ENCODE results near the gene OVCA2.

OVCA2 gene

DNA sequence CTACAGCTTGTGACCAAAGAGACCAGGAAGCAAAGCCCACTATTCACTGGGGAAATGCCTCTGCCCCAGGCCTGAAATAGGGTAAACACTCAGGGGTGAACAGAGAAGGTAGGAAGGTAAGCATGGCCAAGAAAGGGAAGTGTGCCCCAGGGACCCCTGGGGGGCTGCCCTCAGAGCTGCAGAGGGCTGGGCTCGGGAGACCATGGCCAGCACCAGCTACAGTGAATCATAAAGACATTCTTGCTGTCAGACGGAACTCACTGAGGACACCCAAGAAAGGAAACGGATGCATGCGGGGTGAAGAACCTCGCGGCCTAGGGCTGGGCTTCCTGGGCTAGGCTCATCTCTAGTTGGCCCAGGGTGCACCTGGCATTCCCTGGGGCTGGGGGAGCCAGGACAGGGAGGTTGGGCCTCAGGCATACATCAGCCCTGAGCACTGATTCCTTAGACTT lies 22.7 kb downstream of the OVCA2 start:
- Histone ChIP-seq H2AFZ (ENCODE audit: low read depth) (no peak overlapping the region), H3K4me2 (no peak overlapping the region), H3K4me1 (ENCODE audit: low read depth, poor library complexity, severe bottlenecking) (peaks cover 16% of the 10 kb centered on the region), H3K36me3 (ENCODE audit: insufficient read depth) (no peaks in the 10 kb centered on the region), H3K4me3 (IDR thresholded peaks at IDR 0.05; ENCODE audit: insufficient read depth, low read depth, low read length) (no peak overlapping the region), H3K27ac (no peak overlapping the region), H4K20me1 (ENCODE audit: insufficient read depth) (no peaks in the 10 kb centered on the region), H3K9ac (no peak overlapping the region), H3K27me3 (ENCODE audit: insufficient read depth, low read depth) (no peaks in the 10 kb centered on the region), H3K79me2 (ENCODE audit: insufficient read depth, low read depth) (no peaks in the 10 kb centered on the region)
- TF ChIP-seq, protein P1, sequence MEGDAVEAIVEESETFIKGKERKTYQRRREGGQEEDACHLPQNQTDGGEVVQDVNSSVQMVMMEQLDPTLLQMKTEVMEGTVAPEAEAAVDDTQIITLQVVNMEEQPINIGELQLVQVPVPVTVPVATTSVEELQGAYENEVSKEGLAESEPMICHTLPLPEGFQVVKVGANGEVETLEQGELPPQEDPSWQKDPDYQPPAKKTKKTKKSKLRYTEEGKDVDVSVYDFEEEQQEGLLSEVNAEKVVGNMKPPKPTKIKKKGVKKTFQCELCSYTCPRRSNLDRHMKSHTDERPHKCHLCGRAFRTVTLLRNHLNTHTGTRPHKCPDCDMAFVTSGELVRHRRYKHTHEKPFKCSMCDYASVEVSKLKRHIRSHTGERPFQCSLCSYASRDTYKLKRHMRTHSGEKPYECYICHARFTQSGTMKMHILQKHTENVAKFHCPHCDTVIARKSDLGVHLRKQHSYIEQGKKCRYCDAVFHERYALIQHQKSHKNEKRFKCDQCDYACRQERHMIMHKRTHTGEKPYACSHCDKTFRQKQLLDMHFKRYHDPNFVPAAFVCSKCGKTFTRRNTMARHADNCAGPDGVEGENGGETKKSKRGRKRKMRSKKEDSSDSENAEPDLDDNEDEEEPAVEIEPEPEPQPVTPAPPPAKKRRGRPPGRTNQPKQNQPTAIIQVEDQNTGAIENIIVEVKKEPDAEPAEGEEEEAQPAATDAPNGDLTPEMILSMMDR (conservative IDR thresholded peaks at IDR 0.05; ENCODE audit: low read depth, low read length) = no peak

DNA sequence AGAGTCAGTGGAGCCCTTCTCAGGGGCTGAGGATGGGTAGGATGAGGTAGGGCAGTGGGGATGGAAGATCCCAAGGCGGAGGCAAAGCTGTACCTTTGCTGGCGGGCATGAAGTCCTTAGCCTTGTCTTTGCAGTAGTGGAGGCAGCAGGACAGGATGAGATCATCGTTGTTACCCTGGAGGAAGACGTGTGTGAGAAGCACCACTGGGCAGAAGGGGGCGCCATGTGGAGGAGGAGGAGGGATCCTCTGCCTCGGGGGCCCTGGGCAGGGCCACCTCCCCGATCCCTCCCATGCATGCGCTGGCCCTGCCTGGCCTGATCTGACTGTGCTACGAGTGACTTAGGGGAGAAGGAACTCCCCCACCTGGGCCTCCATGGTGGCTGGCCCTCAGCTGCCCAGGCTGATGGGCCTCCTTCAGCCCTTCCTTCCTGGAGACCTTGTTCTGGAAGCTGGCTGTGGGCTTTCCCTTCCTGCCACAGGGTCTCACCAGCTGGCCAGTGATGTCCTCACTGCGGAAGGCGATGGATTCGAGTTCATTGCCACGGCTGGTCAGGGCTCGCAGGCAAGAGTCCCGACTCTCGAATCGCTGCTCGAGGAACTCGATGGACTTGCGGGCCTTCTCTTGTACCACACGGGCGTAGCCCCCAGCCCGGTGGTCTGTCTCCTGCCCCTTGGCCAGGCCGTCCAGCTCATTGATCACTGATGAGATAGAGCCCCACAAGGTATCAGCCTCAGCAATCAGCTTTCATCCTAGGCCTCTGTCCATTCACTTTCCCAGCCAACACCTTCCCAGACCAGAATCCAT lies 23.4 kb downstream of the OVCA2 start:
- H3K27ac ChIP-seq = no peak overlapping the region
- H3K9ac ChIP-seq = no peak overlapping the region
- H3K4me2 ChIP-seq = no peak overlapping the region

DNA sequence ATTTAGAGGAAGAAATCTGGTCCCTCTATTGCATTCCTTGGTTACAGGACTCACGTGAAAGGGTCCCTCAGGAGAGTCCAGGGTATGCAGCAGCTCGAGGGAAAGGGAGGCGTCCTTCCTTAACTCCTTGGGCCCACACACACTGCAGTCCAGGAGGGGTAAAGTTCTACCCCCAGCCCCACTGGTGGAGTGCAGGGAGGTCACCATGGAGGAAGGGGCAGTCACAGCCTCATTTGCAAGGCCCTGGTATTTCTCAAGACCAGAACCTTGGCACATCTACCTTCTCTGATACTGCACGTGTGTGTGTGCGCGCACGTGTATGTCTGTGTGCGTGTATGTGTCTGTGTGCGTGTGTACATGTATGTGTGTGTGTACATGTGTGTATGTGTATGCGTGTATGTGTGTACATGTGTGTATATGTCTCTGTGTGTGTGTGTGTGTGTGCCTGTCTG lies 24.2 kb downstream of the OVCA2 start:
- Histone ChIP-seq H3K9ac (no peak overlapping the region), H3K4me2 (no peak overlapping the region), H3K4me3 (IDR thresholded peaks at IDR 0.05; ENCODE audit: insufficient read depth, low read depth, low read length) (no peak overlapping the region), H3K27ac (no peak overlapping the region), H2AFZ (ENCODE audit: low read depth) (no peak overlapping the region), H3K4me1 (ENCODE audit: low read depth, poor library complexity, severe bottlenecking) (peaks cover 28% of the 10 kb centered on the region), H3K27me3 (ENCODE audit: insufficient read depth, low read depth) (no peaks in the 10 kb centered on the region), H4K20me1 (ENCODE audit: insufficient read depth) (no peaks in the 10 kb centered on the region), H3K36me3 (ENCODE audit: insufficient read depth) (no peaks in the 10 kb centered on the region), H3K79me2 (ENCODE audit: insufficient read depth, low read depth) (no peaks in the 10 kb centered on the region)
- TF ChIP-seq, protein P1 (conservative IDR thresholded peaks at IDR 0.05; ENCODE audit: low read depth, low read length) = no peak

More for the DNA sequence above, 23.4 kb downstream of the OVCA2 start:
- H3K27me3 ChIP-seq (ENCODE audit: insufficient read depth, low read depth) = no peaks in the 10 kb centered on the region
- peaks cover 22% of the 10 kb centered on the region for H3K4me1 ChIP-seq (ENCODE audit: low read depth, poor library complexity, severe bottlenecking)
- H3K36me3 ChIP-seq (ENCODE audit: insufficient read depth) = no peaks in the 10 kb centered on the region
- no peak overlapping the region for H2AFZ ChIP-seq (ENCODE audit: low read depth)
- H3K79me2 ChIP-seq (ENCODE audit: insufficient read depth, low read depth) = no peaks in the 10 kb centered on the region
- TF ChIP-seq, protein P1 (conservative IDR thresholded peaks at IDR 0.05; ENCODE audit: low read depth, low read length) = peak; percentile 30
- H4K20me1 ChIP-seq (ENCODE audit: insufficient read depth) = no peaks in the 10 kb centered on the region
- H3K4me3 ChIP-seq (IDR thresholded peaks at IDR 0.05; ENCODE audit: insufficient read depth, low read depth, low read length) = no peak overlapping the region

DNA sequence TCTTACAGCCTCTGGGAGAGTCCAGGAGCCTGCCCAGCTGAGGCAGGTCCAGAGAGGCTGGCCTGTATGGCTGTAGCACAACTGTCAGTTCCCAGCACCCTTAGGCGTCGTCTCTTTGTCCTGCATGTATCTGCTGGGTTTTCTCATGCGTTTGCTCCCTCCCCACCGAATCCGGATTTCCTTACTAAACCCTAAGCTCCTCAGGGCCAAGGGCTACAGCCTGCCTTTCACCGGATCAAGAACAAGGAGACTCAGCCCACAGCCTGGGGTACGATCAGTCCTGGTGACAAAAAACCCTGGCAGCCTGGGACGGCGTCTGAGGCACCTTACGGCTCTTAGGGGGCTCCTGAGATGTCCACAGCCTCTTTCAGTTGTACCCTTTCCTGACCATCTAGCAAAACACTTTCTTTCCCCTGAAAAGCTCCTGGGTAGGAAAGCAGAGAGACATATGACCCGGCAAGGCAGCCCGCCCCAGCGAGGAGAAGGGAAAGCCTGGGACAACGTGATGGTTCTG lies 25.3 kb downstream of the OVCA2 start:
- Histone ChIP-seq H4K20me1 (ENCODE audit: insufficient read depth) (no peaks in the 10 kb centered on the region), H3K36me3 (ENCODE audit: insufficient read depth) (no peaks in the 10 kb centered on the region), H3K4me2 (no peak overlapping the region), H3K79me2 (ENCODE audit: insufficient read depth, low read depth) (no peaks in the 10 kb centered on the region), H3K9ac (no peak overlapping the region), H3K27me3 (ENCODE audit: insufficient read depth, low read depth) (no peaks in the 10 kb centered on the region), H2AFZ (ENCODE audit: low read depth) (no peak overlapping the region), H3K4me3 (IDR thresholded peaks at IDR 0.05; ENCODE audit: insufficient read depth, low read depth, low read length) (no peak overlapping the region), H3K4me1 (ENCODE audit: low read depth, poor library complexity, severe bottlenecking) (peaks cover 39% of the 10 kb centered on the region), H3K27ac (no peak overlapping the region)
- TF ChIP-seq, protein P1 (conservative IDR thresholded peaks at IDR 0.05; ENCODE audit: low read depth, low read length) = no peak

Data from KMS-11 (cell line).